Natural killer cell (primary cell): ENCODE measurements around the gene CAMTA1. TPM values are rescaled to one million over a fixed set of nuclear protein-coding genes. Genes with fewer than 3 reads are reported as not detected.

Source experiments
- ATAC-seq, 3 donors: fragments of 150-1000 bp in 2 of 3; fragments of 200-7000 bp in 1 of 3; cut with Tn5 transposase; 1 replicate in 1 of 3; 2 replicates in 2 of 3; pipeline ENCODE4 v1.10.0; 2021; ENCODE audit warnings: mild to moderate bottlenecking in 2 of 3, moderate library complexity in 2 of 3
- DNase-seq, 2 donors: peaks; one replicate each; pipeline versions ENCODE4 v3.0.0 to v3.0.0-alpha.2; 2013 to 2021; ENCODE audit warnings: mixed read lengths in 1 of 2
- H3K27ac ChIP-seq: one replicate; pipeline ENCODE4 v1.5.1; 2013; ENCODE audit warnings: mild to moderate bottlenecking, low read length
- H3K27me3 ChIP-seq: one replicate; pipeline ENCODE4 v1.6.1; 2013; ENCODE audit warnings: low read length; ENCODE audit not compliant: control insufficient read depth, insufficient read depth
- H3K36me3 ChIP-seq: one replicate; pipeline ENCODE4 v1.6.1; 2013; ENCODE audit warnings: low read length; ENCODE audit not compliant: control insufficient read depth, insufficient read depth
- H3K4me1 ChIP-seq: one replicate; pipeline ENCODE4 v1.6.1; 2013; ENCODE audit warnings: low read length; ENCODE audit not compliant: control insufficient read depth, insufficient read depth
- H3K4me3 ChIP-seq: one replicate; pipeline ENCODE4 v1.5.1; 2013; ENCODE audit warnings: low read length
- H3K9me3 ChIP-seq: one replicate; pipeline ENCODE4 v1.6.1; 2013; ENCODE audit warnings: low read length; ENCODE audit not compliant: control insufficient read depth, insufficient read depth
- H3K27ac Mint-ChIP-seq, 2 donors: one replicate each; pipeline ENCODE4 v1.8.0; 2022; ENCODE audit warnings: mild to moderate bottlenecking in 2 of 2, mixed read lengths in 2 of 2, moderate library complexity in 1 of 2
- H3K27me3 Mint-ChIP-seq, 2 donors: one replicate each; pipeline ENCODE4 v1.8.0; 2022; ENCODE audit warnings: low read depth in 2 of 2, mixed read lengths in 2 of 2
- H3K36me3 Mint-ChIP-seq: one replicate; pipeline ENCODE4 v1.8.0; 2022; ENCODE audit warnings: mixed read lengths
- H3K4me1 Mint-ChIP-seq, 2 donors: one replicate each; pipeline ENCODE4 v1.8.0; 2022; ENCODE audit warnings: mixed read lengths in 2 of 2
- H3K4me3 Mint-ChIP-seq: one replicate; pipeline ENCODE4 v1.8.0; 2022; ENCODE audit warnings: mild to moderate bottlenecking, moderate library complexity, mixed read lengths
- H3K9me3 Mint-ChIP-seq, 2 donors: one replicate each; pipeline ENCODE4 v1.8.0; 2022; ENCODE audit warnings: mixed read lengths in 2 of 2
- WGBS: methylation state at CpG from one replicate; pipeline ENCODE4 v1.1.7; 2013; ENCODE audit warnings: missing lambda C conversion rate; ENCODE audit not compliant: insufficient coverage; 5-methylcytosine and 5-hydroxymethylcytosine counted together
- intact Hi-C: fragments of 100-400 bp; cut with micrococcal nuclease; formaldehyde crosslinking; loops from one replicate; pipeline ENCODE4 v1.14.2; 2022
- total RNA-seq, 4 donors: library from RNA; stranded (reverse); fragments of 120-200 nt in 1 of 4; gene quantifications; one replicate each; pipeline versions ENCODE4 v1.2.3 to v1.2.4, GENCODE V29; 2013 to 2022
- TF ChIP-seq, protein P1 (sequence below): fragments of 200-600 bp; IDR thresholded peaks from one replicate; pipeline ENCODE4 v1.8.0; 2022; ENCODE audit warnings: antibody characterized with exemption

CAMTA1 gene
- total RNA-seq, 3 donors from 2014 or later (not counting 1 experiment from before 2014, with no cell fraction given) = 40.6 to 53.3 (median 44.9) TPM

- H3K27ac ChIP-seq = no peak overlapping the region
- intact Hi-C loops = no loop called here
- no peak for DNase-seq
- peaks cover 4% of the 10 kb centered on the region for H3K9me3 ChIP-seq
- H3K36me3 ChIP-seq = no peaks in the 10 kb centered on the region
- no peak overlapping the region for H3K4me3 ChIP-seq
- H3K4me1 ChIP-seq = no peaks in the 10 kb centered on the region
- no peaks in the 10 kb centered on the region for H3K27me3 ChIP-seq
- Mint-ChIP-seq H3K36me3 (peaks cover 8% of the 10 kb centered on the region), H3K27ac (no peak overlapping the region), H3K4me3 (no peak overlapping the region), H3K4me1 (no peaks in the 10 kb centered on the region), H3K9me3 (peaks cover 0 to 7% of the 10 kb centered on the region in 2 donors), H3K27me3 (peaks cover 8 to 9% of the 10 kb centered on the region in 2 donors)
- no peak for ATAC-seq
- TF ChIP-seq, protein P1, sequence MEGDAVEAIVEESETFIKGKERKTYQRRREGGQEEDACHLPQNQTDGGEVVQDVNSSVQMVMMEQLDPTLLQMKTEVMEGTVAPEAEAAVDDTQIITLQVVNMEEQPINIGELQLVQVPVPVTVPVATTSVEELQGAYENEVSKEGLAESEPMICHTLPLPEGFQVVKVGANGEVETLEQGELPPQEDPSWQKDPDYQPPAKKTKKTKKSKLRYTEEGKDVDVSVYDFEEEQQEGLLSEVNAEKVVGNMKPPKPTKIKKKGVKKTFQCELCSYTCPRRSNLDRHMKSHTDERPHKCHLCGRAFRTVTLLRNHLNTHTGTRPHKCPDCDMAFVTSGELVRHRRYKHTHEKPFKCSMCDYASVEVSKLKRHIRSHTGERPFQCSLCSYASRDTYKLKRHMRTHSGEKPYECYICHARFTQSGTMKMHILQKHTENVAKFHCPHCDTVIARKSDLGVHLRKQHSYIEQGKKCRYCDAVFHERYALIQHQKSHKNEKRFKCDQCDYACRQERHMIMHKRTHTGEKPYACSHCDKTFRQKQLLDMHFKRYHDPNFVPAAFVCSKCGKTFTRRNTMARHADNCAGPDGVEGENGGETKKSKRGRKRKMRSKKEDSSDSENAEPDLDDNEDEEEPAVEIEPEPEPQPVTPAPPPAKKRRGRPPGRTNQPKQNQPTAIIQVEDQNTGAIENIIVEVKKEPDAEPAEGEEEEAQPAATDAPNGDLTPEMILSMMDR = no peak
- WGBS = 92% methylated on average over 8 of the region's 8 CpGs
Observed at GRCh38 chr1:7036386-7036785, 251.1 kb downstream of the CAMTA1 start.

DNA sequence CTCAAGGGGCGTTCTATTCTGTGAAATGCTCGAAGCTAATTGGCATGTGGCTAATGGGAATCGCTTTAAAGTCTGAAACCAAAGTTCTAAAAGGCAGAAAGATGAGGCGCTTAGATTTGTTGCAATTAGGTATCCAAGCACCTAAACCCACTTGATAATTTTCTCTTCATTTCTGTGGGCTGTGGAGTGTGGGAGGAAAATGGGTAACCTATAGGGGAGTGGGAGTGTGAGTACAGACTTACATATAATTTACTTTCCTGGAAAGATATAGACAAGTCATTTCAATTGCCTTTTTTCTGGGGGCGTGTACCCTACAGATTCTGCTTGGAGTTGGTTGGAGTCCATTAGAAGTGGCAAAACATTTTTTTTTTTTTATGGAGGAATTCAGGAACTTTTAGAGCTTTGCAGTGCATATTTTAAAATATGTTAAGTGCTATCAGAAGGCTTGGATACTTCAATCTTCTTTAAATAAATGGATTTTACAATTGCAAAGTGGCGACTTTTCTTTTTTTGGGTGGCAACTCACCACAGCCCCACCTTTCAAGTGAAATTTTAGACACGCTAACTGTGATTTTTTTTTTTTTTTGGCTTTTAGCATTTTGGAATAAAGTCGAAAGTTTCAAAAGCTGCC lies 254.5 kb downstream of the CAMTA1 start:
- Histone ChIP-seq H3K4me3 (no peak overlapping the region), H3K4me1 (no peaks in the 10 kb centered on the region), H3K27ac (no peak overlapping the region), H3K27me3 (no peaks in the 10 kb centered on the region), H3K9me3 (no peaks in the 10 kb centered on the region), H3K36me3 (no peaks in the 10 kb centered on the region)
- Mint-ChIP-seq H3K36me3 (no peaks in the 10 kb centered on the region), H3K27me3 (peaks cover 9 to 12% of the 10 kb centered on the region in 2 donors), H3K9me3 (no peaks in the 10 kb centered on the region), H3K4me3 (no peak overlapping the region), H3K27ac (no peak overlapping the region), H3K4me1 (no peaks in the 10 kb centered on the region)
- WGBS = 92% methylated on average over 6 of the region's 8 CpGs
- intact Hi-C loops = no loop called here
- TF ChIP-seq, protein P1 = no peak
- no peak for DNase-seq
- ATAC-seq = no peak

- Mint-ChIP-seq H3K4me3 (no peak overlapping the region), H3K9me3 (no peaks in the 10 kb centered on the region), H3K27me3 (peaks cover 9 to 16% of the 10 kb centered on the region in 2 donors), H3K36me3 (no peaks in the 10 kb centered on the region), H3K27ac (no peak overlapping the region), H3K4me1 (no peaks in the 10 kb centered on the region)
- TF ChIP-seq, protein P1 = no peak
- no peak overlapping the region for H3K4me3 ChIP-seq
- DNase-seq (no peak), ATAC-seq (no peak)
- H3K9me3 ChIP-seq = no peaks in the 10 kb centered on the region
- intact Hi-C loops = no loop called here
- H3K4me1 ChIP-seq = no peaks in the 10 kb centered on the region
- H3K36me3 ChIP-seq = no peaks in the 10 kb centered on the region
- 82% methylated on average over 16 of the region's 16 CpGs for WGBS
- no peaks in the 10 kb centered on the region for H3K27me3 ChIP-seq
- H3K27ac ChIP-seq = no peak overlapping the region
Observed at GRCh38 chr1:7040969-7041695, 255.9 kb downstream of the CAMTA1 start.
